Stimulated activated CD8-positive, alpha-beta memory T cell treated with anti-CD3 and anti-CD28 coated beads, Interleukin-12 subunit alpha, Interleukin-12 subunit beta, amount 100 ng/mL, for 24 hours (primary cell): ENCODE measurements around the gene ANKS1A.
"Not testable (repeated sequence)": the region's sequence is repeated elsewhere in the genome, so short reads cannot be mapped to it uniquely, and the experiment has no call there.

Source experiments
- DNase-seq: peaks from one replicate; pipeline ENCODE4 v3.0.0-alpha.2; 2020; ENCODE audit errors: extremely low read depth

The ANKS1A gene

DNA sequence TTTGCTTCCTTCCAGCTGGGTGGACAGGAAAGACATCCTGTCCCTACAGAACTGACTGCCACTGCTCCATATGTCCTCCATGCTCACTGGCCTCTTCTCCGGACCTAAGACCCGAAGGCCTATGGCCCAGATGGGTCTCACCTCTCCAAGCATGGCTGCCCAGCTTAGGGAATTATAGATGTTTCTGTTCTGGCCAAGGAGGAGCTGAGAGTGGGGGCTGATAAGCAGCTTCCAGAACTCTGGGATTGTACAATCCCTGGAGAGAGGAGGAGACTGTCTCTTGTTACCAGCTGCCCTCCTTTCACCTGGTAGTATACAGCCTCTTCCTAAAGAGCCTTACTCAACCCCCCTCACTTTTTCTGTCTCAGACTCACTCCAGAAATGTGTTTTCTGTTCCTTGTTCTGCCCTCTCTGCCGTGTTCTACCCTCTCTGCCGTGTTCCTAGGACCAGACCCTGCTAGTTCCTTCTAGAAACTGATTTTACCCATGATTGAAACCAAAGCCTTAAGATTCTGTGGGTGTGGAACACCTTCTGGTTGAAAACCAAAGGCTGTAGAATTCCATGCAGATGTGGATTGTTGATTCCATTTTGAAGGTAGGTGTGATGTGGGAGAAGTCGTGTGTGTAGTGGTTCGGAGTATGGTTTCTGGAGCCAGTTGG is 28.7 kb downstream of the ANKS1A start:
- no peak for DNase-seq

- no peak for DNase-seq
Observed at GRCh38 chr6:34919651-34920050, 30.6 kb downstream of the ANKS1A start.

DNA sequence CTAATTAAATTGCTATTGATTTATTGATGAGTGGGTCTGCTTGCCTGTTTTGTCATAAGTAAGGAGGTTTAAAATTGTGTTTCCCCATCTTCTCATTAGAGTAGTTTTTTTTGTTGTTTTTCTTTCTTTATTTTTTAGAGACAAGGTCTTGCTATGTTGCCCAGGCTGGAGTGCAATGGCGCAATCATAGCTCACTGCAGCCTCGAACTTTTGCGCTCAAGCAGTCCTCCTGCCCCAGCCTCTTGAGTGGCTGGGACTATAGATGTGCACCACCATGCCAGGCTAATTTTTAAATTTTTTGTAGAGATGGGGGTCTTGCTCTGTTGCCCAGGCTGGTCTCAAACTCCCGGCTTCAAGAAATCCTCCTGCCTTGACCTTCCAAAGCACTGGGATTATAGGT is 31.0 kb downstream of the ANKS1A start:
- DNase-seq: no peak

- no peak for DNase-seq
Observed at GRCh38 chr6:34922177-34922663, 33.2 kb downstream of the ANKS1A start.

DNA sequence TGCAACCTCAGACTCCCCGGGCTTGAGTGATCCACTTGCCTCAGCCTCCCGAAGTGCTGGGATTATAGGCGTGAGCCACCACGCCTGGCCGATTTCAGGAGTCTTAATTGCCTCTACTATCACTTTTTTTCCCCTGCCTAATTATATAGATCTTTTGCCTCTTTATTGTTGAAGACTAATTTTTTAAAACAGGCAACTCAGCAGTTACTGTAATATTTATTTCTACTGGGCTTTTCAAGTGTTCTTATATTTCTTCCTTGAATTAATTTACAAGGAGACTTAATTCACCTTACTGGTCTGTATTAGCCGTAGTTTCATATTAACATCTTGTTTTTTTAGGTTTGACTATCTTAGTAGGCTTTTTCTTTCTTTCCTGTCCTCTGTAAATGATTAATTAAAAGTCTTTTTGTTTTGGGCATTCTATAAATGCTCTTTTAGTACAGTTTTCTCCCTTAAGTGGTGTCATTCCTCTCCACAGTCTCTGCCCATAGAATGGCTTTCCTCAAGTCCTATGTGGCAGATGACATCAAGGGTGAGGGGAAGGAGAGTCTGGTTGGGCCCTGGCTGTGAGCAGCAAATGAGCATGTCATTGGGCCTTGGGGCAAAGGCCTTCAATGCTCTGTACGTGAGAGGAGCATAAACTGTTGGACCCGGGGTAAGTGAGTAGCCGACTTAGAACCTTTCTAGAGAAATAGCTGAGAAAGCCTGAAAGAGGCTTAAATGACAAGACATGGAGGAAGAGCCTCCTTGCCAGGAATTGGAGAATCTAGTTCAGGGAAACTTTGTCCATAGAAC is 36.0 kb downstream of the ANKS1A start:
- DNase-seq: no peak

DNA sequence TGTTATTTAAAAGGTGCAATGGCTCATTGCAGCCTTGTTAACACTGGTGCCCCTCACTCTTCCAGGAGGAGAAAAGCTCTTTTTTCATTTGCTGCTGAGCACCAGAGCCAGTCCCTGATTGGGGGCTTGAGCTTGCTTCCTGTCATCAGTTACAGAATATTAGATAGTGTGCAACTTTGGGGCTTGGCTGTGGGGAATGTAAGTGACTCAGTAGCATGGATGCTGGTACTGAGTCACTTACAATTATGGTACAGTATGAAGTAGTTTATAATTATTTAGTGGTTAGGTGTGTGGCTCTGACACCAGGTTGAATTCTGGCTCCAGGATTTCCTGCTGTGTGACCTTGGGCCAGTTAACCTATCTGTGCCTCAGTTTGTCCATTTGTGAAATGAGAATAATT is 37.6 kb downstream of the ANKS1A start:
- no peak for DNase-seq

GRCh38 chr6:34928220-34928619 is 39.2 kb downstream of the ANKS1A start:
- DNase-seq: no peak

- no peak for DNase-seq
Observed at GRCh38 chr6:34928695-34929094, 39.6 kb downstream of the ANKS1A start.

GRCh38 chr6:34929241-34929978 is 40.4 kb downstream of the ANKS1A start:
- no peak for DNase-seq

GRCh38 chr6:34930221-34930620 is 41.2 kb downstream of the ANKS1A start:
- no peak for DNase-seq

DNA sequence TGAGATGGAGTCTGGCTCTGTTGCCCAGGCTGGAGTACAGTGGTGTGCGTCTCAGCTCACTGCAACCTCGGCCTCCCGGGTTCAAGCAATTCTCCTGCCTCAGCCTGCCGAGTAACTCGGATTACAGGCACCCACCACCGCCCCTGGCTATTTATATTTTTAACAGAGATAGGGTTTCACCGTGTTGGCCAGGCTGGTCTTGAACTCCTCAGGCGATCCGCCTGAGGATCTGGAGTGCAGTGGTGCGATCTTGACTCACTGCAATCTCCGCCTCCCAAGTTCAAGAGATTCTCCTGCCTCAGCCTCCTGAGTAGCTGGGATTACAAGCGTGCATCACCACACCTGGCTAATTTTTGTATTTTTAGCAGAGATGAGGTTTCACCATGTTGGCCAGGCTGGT is 43.1 kb downstream of the ANKS1A start:
- DNase-seq: not testable (repeated sequence)

DNA sequence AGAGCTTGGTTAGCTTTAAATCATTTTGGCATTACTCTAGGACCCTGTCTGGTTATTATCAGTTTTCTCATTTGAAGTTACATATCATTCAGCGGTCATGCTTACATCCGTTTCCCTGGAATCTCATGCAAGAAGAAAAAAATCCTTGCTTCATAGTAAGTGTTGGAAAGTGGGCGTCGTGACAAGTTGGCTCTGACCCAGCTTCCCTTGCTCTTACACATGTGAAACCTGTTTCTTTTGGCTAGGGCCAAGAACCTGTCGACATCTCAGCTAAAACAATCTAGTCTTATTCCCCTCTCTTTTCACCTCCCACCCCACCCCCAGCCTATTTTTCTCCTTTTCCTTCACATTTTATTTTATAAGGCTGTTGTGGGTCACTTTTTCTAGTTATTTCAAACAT is 45.5 kb downstream of the ANKS1A start:
- DNase-seq: no peak

DNA sequence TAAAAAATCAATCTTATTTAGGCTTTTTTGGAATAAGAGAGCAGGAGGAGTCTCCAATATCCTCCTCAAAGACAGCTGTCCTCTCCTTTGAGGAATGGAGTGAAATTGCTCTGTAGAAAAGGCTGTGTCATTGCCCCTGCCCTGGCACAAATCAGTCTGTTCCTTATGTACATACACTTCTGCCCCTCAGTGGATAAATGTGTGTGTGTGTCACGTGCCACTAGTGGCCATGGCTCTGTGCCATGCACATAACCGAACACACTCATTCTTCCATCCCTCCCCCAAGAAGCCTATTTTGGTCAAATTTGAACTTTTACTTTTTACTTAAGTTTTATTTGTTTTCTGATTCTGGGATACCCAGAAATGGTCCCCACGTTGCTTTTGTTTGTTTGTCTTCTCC is 49.2 kb downstream of the ANKS1A start:
- no peak for DNase-seq

- no peak for DNase-seq
Observed at GRCh38 chr6:34940030-34940434, 51.0 kb downstream of the ANKS1A start.

DNA sequence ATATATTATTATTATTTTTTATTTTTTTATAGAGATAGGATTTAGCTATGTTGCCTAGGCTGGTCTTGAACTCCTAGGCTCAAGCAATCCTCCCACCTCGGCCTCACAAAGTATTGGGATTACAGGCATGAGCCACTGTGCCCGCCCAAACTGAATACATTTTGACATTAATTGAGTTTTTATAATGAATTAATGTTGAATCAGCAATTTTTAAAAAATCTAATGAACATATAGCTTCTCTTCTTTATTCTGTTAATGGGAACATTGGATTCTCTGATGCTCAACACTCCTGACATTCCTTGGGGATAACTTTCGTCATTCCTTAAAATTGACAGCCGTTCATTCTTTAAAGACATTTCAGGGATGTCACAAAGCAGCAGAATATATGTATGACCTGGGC is 52.4 kb downstream of the ANKS1A start:
- DNase-seq: no peak

DNA sequence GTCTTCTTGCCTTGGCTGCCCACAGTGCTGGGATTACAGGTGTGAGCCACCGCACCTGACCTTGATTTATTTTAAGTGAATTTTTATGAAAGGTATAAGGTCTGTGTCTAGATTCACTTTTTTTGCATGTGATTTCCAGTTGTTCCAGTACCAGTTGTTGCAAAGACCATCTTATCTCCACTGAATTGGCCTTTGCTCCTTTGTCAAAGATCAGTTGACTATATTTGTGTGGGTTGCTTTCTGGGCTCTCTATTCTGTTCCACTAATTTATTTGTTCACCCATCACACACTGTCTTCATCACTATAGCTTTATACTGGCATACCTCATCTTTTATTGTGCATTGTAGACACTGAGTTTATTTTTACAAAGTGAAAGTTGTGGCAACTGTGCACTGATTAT is 56.3 kb downstream of the ANKS1A start:
- no peak for DNase-seq

DNA sequence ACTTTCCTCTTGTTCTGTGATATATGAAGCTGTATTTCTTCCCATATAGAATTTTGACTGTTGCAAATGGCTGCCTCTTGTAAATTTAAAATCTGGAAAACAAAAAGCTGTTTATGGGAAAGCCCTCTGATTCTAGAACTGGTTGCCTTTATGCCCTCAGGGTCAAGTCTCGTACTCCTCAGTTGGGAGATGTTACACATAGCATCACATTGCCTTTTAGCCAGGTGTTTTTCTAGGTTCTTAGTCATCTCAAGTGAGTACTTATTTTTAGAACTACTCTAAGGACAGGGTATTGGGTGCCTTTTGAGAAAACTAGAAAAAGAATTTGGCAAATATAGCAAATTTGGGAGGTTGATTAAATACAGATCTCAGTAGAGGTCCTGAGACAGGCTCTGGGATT is 58.5 kb downstream of the ANKS1A start:
- no peak for DNase-seq

DNA sequence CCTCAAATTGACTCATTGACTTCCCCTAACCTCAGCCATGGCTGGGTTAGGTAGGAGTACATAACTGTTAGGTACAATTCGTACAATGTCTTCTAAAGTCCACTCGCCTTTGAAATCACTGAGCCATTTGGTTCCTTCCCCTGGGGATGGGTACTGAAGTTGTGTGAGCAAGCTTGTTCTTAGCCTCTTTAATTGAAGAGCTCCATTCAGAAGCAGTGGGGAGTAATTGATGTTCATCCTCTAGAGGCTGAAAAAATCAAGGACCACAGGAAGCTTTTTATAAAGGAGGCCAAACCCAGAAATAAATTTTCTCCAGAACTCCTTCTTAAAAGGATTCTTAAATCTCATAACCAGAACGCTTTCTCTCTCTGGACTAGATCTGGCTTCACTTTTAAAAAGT is 60.6 kb downstream of the ANKS1A start:
- no peak for DNase-seq

DNA sequence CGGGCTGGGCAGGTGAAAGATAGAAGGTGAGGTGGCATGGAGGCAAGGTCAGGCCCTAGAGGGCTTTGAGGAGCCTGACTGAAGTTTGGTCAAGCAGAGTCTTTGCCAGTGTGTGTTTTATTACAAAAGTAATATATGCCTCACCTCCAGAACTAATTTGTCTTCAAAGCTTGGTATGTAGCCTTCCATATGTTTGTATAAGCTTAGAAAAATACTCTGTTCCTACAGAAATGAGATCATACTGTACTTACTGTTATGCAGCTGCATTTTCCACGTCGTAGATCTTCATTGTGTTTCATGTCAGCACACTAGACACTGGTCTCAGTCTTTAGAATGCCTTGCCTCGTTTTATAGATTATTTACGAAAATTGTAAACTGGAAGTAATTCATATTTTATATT is 61.8 kb downstream of the ANKS1A start:
- no peak for DNase-seq

DNA sequence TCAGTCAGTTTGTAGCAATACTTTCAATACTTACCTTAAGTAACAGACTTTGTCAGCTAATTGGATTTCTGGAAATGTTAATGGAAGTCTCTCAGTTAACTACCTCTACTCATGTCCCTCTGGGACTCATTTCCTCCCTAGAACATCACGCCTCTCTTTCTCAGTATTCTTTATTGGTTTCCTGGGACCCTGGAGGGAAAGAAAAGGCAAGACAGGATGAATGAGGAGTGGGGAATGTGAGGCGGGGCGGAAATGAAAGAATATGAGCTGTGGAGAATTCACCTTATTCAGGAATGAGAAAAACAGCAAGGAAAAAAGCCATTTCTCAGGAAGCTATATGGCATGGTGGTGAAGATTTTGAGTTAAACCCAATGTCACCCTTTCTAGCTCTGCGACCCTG is 62.7 kb downstream of the ANKS1A start:
- no peak for DNase-seq

DNA sequence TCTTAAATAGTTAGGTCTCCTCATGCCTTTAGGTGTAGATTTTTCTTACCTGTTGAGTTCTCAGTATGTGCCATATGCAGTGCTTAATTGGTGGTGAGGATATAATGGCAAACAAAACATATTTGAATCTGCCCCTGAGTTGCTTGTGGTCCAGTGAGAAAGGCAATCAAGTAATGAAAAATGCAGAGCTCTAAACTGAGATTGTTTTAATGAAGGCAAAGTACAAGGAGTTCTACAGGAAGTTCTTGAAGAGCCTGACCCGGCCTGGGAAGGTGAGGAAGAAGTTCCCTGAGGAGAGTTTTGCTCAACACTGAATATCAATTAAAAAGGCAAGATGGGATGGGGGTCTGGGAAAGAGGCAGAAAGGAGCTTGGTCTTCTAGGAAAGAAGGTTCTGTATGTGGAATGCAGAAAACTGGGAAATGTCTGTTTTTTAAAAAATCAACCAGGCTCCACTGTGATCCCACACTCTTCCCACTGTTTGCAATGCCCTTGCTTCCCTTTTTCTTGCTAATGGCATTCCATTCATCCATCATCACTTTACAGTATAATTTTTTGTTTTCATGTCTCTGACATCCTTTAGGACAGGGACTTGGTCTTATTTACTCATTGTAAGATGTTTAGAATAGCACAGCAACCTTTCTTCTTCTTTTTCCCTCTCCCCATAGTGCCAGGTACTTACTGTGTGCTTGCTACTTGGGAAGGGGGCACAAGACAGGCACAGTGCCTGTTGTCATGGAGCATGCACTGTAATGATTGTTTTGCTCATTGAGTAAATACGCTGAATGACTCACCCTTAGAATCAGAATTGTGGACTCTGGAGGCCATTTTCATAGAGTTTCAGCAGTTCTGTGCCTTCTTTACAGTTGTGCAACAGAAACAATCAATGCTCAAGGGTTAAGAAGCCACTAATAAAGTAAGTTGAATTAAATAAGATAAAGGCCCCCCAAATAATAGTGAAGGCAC is 64.3 kb downstream of the ANKS1A start:
- no peak for DNase-seq

DNA sequence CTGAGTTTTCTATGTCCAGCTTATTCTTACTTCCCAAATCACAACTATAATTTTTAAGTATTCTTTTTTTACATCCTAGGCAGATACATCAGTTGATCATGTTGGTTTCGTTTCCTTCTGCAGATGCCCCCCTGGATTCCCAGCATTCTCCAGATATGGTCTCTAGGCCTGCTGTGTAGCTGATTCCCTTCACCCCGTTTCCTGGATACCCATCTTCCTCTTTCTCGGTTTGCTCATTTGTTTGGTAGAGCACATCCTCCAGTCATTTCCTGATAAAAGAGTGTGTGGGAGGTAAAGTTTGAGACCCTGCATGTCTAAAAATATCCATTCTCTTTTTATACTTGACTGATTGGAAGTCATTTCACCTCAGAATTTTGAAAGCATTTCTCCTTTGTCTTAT is 66.4 kb downstream of the ANKS1A start:
- DNase-seq: no peak
